Islet of Langerhans (tissue), 1 donor: ENCODE measurements around the gene ARMC12.

Experiments used
- FAIRE-seq: peaks from one replicate; lab custom pipeline; 2011; peaks lifted over from hg19 to GRCh38; lab: Jason Lieb, UNC

ARMC12 gene

GRCh38 chr6:35777356-35778102 lies 40.7 kb downstream of the ARMC12 start:
- no peak for FAIRE-seq

- FAIRE-seq, result no peak
Observed at GRCh38 chr6:35778437-35778836, 41.6 kb downstream of the ARMC12 start.

GRCh38 chr6:35780719-35781118 lies 43.9 kb downstream of the ARMC12 start, which contains the start of gene CLPSL1:
Gene CLPSL1, plus strand, starts transcription at chr6:35781019. Its CDS starts 92 bp downstream, at chr6:35781111.
- FAIRE-seq, result no peak

- FAIRE-seq, result no peak
Observed at GRCh38 chr6:35781290-35781689, 44.5 kb downstream of the ARMC12 start.

GRCh38 chr6:35782424-35782823 lies 45.6 kb downstream of the ARMC12 start:
- FAIRE-seq, result no peak

- FAIRE-seq, result no peak
Observed at GRCh38 chr6:35784200-35784599, 47.4 kb downstream of the ARMC12 start.

GRCh38 chr6:35786272-35786671 lies 49.4 kb downstream of the ARMC12 start:
- FAIRE-seq, result no peak

GRCh38 chr6:35786810-35787209 lies 50.0 kb downstream of the ARMC12 start:
- FAIRE-seq, result no peak

GRCh38 chr6:35787266-35788218 lies 50.7 kb downstream of the ARMC12 start:
- no peak for FAIRE-seq

GRCh38 chr6:35788423-35788982 lies 51.7 kb downstream of the ARMC12 start:
- no peak for FAIRE-seq

- FAIRE-seq, result no peak
Observed at GRCh38 chr6:35790683-35791082, 53.9 kb downstream of the ARMC12 start.

GRCh38 chr6:35794536-35795452 lies 58.0 kb downstream of the ARMC12 start:
- no peak for FAIRE-seq

- no peak for FAIRE-seq
Observed at GRCh38 chr6:35795453-35796071, 58.7 kb downstream of the ARMC12 start.

GRCh38 chr6:35796236-35796635 lies 59.4 kb downstream of the ARMC12 start:
- no peak for FAIRE-seq

GRCh38 chr6:35797837-35798526 lies 61.1 kb downstream of the ARMC12 start:
- no peak for FAIRE-seq
